HG03280 (cell line): ENCODE results near the gene OTULINL.

Source experiments
- ATAC-seq: cut with Tn5 transposase; IDR thresholded peaks from one replicate; pipeline ENCODE4 v1.9.1; 2021; ENCODE audit warnings: mild to moderate bottlenecking, moderate library complexity; ENCODE audit not compliant: unreplicated experiment

The OTULINL gene

DNA sequence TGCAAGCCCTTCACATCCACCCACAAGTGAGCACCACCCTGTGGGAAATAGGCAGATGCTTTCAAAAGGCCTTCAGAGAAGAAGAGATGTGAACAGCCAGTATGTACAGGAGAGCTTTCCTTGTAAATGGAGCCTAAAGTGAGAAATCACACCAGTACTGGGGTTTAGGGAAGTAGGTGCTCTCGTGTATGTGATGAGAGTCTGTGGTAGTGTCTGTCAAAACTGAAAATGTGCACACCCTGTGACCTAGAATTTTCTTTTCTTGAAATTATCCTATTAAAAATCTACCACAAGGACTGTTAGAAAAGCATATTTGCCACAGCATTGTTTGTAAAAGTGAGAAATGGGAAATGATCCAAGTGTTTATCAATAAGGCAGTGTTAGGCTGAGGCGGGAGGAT, 16.6 kb downstream of the OTULINL start:
- ATAC-seq = no peak

DNA sequence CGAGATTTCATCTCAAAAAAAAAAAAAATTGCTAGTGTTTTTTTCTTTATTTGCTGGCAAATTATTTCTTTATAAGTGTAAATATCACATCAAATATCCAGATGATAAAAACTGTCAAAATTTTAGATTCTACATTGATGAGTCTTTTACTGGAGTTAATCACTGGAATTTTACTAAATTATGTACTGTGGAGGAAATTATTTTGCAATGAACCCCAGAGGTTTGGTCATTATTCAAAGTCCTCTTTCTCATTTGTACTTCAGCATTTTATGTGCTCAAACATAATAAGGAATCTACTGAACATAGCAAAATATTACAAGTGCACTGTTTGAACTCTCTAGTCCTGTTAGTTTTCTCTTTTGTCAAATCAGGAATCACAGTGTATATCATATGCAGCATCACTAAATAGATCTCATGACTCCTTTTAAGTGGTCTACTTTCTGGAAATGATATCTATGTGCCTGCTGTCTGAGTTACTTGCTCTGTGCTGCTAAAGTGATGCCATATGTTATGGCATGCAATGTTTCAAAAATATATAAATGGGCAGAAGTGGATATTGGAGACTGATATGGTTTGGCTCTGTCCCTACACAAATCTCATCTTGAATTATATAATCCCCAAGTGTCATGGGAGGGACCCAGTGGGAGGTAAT, 18.0 kb downstream of the OTULINL start:
- no peak for ATAC-seq

DNA sequence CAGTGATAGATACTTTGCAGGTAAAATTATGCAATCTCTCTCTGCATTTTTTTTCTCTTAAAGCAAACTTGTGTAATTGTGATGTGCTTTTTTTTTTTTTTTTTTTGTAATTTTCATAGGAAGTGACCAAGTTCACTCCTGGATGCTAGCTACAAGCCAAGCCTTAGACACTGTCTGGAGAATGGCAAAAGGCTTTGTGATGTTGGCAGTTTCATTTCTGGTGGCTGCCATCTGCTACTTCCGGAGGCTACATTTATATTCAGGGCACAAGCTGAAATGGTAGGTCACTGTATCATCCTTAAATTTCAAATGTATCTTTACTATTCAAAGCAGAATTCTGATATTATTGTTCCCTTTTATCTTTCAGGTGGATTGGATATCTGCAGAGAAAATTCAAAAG, 19.3 kb downstream of the OTULINL start:
- no peak for ATAC-seq

DNA sequence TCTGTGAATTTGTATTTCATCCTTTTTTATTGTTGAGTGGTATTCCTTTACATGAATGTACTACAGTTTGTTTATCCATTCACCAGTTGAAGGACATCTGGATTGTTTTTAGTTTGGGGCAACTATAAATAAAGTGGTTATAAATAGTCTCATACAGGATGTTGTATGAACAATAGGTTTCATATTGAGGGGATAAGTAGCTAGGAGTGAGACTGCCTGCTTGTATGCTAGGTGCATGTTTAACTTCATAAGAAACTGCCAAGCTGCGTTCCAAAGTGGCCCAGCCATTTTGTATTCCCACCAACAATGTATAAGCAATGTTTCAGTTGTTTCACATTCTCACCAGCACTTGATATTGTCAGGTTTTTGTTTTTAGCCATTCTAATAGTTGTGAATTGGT, 21.5 kb downstream of the OTULINL start:
- no peak for ATAC-seq

DNA sequence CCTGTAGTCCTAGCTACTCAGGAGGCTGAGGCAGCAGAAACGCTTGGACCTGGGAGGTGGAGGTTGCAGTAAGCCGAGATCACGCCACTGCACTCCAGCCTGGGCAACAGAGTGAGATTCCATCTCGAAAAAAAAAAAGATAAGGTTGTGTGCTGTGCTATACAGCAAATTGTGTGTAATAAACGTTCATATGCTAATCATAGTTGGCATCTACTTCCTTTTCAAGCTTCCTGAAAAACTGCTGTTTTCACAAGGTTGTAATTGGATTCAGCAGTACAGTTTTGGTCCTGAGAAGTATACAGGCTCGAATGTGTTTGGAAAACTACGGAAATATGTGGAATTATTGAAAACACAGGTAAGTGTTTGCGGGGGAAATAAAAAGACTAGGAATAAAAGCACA, 25.5 kb downstream of the OTULINL start:
- ATAC-seq = no peak

DNA sequence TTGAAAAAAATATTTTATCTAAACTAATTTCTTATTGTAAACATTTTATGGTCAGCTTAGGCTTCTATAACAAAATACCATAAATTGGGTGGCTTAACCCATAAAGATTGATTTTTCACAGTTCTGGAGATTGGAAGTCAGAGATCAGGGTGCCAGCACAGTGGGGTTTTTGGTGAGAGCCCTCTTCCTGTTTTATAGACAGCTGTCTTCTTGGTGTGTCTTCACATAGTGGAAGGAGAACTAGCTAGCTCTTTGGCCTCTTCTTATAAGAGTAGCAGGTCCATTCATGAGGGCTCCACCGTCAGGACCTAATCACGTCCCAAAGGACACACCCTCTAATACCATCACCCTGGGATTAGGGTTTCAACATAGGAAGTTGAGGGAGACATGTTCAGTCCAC, 26.6 kb downstream of the OTULINL start:
- ATAC-seq = no peak

DNA sequence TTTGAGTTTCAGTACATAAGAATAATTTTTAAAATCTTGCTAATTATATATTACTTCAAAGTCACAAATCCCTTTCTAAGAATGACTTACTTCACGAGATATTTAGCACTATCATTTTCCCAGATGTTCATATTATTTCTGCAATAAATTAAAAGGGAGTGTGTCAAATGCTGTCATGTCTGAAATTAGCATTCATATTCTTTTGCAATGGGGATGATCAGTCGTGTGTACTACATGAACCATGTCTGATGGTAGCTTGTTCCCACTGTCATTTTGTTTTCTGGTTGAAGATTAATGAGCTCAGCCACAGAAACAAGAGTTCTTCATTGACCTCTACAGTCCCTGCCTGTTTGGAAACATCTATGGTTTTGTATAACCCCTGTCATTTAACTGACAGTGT, 30.1 kb downstream of the OTULINL start:
- ATAC-seq = no peak

DNA sequence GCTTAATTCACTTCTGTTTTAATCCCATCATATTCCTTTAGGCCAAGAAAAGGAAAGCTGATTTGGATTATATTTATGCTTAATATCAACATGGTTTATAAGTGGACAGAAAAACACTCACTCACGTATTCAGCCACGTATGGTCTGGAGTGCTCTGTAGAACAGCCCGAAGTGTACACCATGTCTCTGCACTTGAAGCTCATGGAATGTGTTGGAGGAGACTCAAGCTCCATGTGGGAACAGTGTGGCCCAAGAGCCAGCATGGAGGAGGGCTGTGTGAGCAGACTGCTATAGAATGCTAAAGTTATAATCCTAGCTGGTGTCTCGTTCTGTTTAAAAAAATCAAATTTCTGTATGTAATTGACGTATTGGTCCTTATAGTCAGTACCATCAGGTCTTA, 32.9 kb downstream of the OTULINL start:
- ATAC-seq = no peak

DNA sequence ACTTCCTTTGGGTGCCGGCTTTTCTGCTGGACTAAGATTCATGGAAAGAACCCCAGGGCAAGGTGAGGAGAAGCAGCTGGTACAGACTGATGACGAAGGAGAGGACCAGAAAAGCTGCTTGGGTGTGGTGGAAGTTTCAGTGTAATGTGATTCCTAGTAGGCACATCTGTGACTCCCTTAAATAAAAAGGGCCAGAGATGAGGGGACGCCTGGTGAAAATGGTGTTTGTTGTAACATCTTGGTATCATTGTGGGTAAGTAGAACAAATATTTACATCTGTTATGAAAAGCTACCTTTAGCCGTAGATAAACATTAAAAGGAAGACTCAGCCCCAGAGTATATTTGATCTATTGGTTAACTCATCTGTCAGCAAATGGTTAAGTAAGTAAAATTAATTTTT, 33.8 kb downstream of the OTULINL start:
- ATAC-seq = no peak

DNA sequence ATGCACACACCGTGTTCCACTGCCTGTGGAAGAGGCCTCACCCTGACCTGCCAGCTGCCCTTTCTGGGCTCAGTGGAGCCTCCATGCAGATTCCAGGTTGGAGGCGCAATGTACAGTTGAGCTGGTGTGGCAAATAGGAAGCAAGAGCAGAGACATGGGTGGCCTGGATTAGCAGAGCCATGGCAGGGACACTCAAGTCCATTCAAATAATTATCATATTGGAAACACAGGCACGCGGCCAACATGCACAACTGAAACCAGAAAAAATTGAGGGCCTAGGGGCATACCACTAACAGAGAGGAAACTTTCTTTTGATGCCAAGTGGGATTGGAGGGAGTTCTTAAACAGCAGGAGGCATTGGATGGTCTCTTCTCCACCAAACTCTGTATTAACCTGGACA, 35.8 kb downstream of the OTULINL start:
- ATAC-seq = no peak

DNA sequence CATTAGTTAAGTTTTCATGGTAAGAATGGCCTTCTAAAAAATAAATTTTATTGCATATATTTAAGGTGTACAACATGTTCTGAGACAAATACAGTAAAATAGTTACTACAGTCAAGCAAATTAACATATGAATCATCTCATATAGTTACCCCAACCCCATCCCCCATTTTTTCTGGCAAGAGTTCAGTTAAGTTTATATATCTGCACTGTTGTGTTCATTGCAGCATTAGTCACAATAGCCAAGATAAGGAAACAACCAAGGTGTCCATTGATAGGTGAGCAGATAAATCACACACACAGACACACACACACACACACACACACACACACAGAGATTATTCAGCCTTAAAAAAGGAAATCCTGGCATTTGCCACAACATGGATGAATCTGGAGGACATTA, 45.7 kb downstream of the OTULINL start:
- ATAC-seq = no peak

DNA sequence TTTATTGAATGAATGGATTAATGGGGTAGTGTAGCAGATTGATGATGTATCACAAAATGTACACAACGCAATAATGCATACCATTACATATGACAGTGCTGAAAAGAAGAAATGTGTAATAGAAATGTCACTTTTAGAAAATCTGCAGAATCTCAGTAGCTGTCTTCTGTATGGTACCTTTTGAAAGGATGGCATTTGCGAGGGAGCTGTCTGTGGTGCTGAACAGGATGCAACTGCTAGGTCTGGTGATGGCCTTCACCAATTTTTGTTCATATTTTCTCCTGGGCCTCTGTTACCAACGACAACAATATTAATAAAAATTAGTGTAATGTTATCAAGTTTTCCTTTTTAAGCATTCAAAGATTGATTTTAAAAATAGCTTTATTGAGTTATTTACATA, 46.8 kb downstream of the OTULINL start:
- ATAC-seq = no peak

DNA sequence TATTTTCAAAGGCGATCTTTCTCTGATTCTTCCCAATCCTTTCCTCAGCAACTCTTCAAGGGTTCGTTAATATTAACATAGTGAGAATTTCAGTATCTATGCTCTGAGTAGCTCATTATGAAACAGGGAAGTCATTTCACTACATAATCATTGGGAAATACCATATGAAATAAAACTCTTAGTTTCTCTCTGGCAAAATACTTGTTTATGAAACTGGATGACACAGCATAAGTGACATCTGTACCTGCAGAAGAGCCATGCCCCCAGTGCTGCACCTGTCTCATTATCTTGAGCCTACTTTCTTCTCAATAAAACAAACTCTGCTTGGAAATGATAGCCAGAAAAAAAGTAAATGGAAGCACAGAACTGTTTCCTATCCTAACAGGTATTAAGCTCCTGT, 49.1 kb downstream of the OTULINL start:
- no peak for ATAC-seq

DNA sequence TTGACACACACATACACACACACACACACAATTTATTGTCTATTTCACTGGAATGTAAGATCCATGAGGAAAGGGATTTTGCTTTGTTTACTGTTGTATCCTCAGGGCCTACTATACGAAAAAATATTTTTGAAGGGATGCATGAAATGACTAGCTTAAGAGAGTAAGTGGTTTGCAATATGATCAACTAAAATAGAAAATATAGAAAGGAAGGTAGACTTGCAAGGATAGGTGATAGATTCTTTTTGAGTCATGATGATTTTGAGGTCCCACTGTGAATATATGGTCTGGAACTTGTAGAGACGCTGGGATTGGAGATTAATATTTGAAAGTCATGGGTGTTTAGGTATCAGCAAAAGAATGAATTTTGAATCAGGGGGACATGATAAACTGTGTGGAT, 54.1 kb downstream of the OTULINL start:
- no peak for ATAC-seq

DNA sequence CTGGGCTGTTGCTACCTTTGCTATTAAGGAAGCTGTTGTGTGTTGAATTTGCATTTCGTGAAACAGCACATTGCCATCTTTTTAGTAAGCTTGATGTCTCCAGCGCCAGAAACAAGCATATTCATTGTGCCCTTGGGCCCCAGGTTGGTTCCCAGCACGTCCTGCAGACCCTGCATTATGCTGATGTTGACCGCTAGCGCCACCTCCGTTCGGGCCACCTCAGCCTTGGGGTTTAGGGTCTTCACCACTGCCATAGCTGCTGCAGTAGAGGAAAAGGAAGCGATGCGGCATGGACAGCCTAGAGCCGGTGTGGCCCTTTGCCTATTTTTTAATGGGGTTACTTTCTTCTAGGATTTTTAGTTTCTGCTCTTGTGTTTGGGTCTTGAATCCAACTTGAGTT, 59.2 kb downstream of the OTULINL start:
- no peak for ATAC-seq

DNA sequence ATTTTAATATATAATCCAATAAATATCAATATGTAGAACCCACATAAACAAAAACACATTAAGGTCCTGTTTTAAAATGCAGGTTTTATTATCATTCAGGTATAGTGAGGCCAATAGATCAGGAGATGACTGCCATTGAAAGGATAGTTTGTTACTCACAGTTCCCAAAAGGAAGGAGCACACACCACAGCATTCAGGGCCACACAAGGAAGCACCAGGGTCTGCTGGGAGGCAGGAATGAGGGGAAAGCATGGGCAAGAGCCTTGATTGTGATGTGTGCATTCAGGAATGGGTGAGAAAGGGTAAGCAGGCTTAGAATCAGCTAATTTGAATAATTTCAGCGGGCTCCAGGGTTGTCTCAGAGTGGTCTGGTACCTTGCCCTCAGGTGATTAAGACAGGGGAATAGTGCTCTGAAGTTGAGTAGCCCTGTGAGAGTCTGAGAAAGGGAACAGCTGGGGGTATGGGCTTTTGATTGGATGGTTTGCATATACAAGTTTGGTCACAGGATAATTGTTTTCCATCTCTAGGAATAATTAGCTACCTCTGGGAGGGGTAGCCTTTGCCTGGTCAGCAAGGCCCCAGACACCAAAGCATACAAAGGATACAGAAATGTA, 63.1 kb downstream of the OTULINL start:
- no peak for ATAC-seq

DNA sequence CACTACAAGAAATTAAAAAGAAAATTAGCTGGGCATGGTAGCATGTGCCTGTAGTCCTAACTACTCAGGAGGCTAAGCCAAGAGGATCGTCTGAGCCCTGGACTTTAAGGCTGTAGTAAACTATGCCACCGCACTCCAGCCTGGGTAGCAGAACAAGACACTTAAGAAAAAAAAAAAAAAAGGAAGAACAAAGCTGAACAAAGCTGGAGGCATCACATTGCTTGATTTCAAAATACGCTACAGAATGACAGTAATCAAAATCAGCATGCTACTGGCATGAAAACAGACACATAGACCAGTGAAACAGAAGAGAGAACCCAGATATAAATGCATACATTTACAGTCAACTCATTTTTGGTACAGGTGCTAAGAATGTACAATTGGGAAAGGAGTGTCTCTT, 68.5 kb downstream of the OTULINL start:
- ATAC-seq = no peak

DNA sequence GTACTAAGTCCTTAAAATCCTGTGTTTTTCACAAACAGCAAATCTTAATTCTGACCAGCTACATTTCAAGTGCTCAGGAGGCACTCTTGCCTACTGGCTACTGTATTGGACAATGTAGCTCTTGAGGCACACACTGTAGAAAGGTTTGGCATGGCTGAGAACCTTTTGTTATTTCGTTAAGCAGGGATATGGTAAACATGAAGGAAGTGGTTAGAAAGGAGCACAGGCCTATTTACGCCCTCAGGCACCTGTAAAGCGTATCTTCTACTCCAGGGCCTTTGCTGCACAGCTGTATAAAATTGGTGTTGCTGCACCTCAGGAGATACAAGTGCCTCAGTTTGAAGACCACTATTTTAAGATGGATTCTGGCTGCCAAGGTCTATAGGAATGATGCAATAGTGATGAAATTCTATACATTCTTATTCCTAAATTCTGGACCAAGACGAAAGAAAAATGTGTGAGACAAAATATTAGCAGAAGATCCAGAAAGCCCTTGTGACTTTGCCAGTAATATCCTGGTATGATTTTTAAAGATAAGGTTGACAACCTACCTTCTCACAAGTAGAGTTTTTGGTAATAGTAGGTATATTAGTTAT, 73.7 kb downstream of the OTULINL start:
- ATAC-seq = no peak

DNA sequence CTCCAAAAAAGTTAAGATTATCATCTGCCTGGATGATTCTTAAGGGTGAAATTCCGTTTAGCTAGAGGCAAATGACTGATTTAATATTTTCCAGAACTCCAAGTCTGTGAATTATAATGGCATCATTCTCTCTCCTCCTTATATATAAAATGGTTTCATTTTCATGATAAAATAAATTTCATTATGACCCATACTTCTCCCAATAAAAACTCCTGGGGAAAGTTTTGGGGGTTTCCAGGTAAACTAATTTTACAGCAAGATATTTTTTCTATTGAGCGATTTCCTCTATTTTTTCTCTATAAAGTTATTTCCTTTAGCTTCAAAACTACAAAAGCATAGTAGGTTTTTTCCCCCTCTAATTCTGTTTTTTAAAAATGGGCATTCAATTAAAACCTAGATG, 75.3 kb downstream of the OTULINL start:
- no peak for ATAC-seq

DNA sequence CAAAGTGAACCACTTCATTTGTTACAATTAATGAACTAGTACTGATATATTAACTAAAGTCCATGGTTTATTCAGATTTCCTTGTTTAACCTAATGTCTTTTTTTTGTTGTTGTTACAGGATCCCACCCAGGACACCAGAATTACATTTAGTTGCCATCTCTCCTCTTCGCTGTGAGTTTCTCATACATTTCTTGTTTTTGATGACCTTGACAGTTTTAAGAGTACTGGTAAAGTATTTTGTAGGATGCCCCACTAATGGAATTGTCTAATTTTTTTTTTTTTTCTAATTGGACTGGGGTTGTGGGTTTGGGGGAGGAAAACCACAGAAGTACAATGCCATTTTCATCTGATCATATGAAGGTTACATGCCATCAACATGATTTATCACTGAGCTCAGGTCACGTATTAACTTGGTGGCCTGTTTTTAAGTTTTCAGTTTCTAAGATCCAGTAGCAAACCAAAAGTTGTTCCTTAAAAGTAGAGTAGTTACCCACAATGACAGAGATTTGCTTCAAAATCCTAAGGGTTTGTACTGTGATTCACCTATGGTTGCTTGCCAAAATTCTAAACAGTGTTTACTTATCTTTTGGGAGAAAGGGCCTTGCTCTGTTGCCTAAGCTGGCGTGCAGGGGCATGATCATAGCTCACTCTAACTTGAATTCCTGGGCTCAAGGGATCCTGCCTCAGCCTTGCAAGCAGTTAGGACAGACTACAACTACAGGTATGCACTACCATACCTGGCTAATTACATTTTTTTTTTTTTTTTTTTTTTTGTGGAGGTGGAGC, 78.4 kb downstream of the OTULINL start:
- ATAC-seq = no peak

DNA sequence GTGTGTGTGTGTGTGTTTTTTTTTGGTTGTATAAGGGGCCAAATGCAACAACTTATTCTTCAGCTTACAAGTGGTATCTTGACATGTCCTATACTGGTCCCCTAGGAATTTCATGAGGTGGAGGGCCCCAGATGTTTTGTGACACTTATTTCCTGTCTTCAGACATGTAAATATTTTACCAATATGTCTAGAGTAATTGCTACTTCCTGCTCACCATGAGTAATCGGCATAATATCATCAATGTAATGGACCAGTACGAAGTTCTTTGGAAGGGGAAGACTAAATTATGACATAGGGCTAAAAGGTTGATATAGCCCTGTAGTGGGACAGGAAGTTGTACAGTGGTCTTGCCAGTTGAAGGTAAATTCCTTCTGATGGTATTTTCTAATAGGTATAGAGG, 79.2 kb downstream of the OTULINL start:
- ATAC-seq = no peak
